ENCODE results near the gene MLN. TPM values are rescaled to one million over a fixed set of nuclear protein-coding genes. Genes with fewer than 3 reads are reported as not detected.

The MLN gene
- total RNA-seq, 1 donor from 2014 or later = not detected

- H3K27ac ChIP-seq (replicated peaks) = peak overlapping the region; percentile 98
- DNase-seq = no peak
Observed at GRCh38 chr6:33789550-33789895, 14.3 kb downstream of the MLN start.

GRCh38 chr6:33788694-33789549 is 14.9 kb downstream of the MLN start, which contains the start of gene LEMD2:
Gene LEMD2, minus strand, starts transcription at chr6:33789130. Its CDS starts 14 bp downstream, at chr6:33789116.
- no peak for TF ChIP-seq CTCF (IDR thresholded peaks at IDR 0.05; ENCODE audit: borderline replicate concordance)
- H3K4me1 ChIP-seq = peaks cover 54% of the 10 kb centered on the region
- H3K36me3 ChIP-seq = peaks cover 12% of the 10 kb centered on the region
- peak; percentile 95 for DNase-seq
- H3K9me3 ChIP-seq (replicated peaks) = no peaks in the 10 kb centered on the region
- intact Hi-C loops (cut with micrococcal nuclease) = no loop called here
- peaks cover 1% of the 10 kb centered on the region for H3K27me3 ChIP-seq (ENCODE audit: low read depth)
- peak within 1 kb of the TSS; percentile 94 for H3K4me3 ChIP-seq
- peak within 1 kb of the TSS; percentile 98 for H3K27ac ChIP-seq (replicated peaks)

More at GRCh38 chr6:33789550-33789895, 14.3 kb downstream of the MLN start:
- no peak for TF ChIP-seq CTCF (IDR thresholded peaks at IDR 0.05; ENCODE audit: borderline replicate concordance)
- no peaks in the 10 kb centered on the region for H3K9me3 ChIP-seq (replicated peaks)
- intact Hi-C loops (cut with micrococcal nuclease) = no loop called here
- H3K4me1 ChIP-seq = peaks cover 49% of the 10 kb centered on the region
- H3K4me3 ChIP-seq = peak overlapping the region; percentile 94
- peaks cover 7% of the 10 kb centered on the region for H3K27me3 ChIP-seq (ENCODE audit: low read depth)
- peaks cover 6% of the 10 kb centered on the region for H3K36me3 ChIP-seq

- Histone ChIP-seq H3K27ac (replicated peaks) (peak overlapping the region; percentile 98), H3K4me1 (peaks cover 60% of the 10 kb centered on the region), H3K4me3 (peak overlapping the region; percentile 94), H3K9me3 (replicated peaks) (no peaks in the 10 kb centered on the region), H3K27me3 (ENCODE audit: low read depth) (no peaks in the 10 kb centered on the region), H3K36me3 (peaks cover 20% of the 10 kb centered on the region)
- no peak for TF ChIP-seq CTCF (IDR thresholded peaks at IDR 0.05; ENCODE audit: borderline replicate concordance)
- DNase-seq = peak; percentile 77
- intact Hi-C loops (cut with micrococcal nuclease) = no loop called here
Observed at GRCh38 chr6:33787954-33788693, 15.7 kb downstream of the MLN start.

GRCh38 chr6:33787346-33787953 is 16.4 kb downstream of the MLN start:
- DNase-seq = no peak
- TF ChIP-seq CTCF (IDR thresholded peaks at IDR 0.05; ENCODE audit: borderline replicate concordance) = no peak
- H3K9me3 ChIP-seq (replicated peaks) = no peaks in the 10 kb centered on the region
- H3K36me3 ChIP-seq = peaks cover 27% of the 10 kb centered on the region
- peak overlapping the region; percentile 94 for H3K4me3 ChIP-seq
- intact Hi-C loops (cut with micrococcal nuclease) = no loop called here
- H3K27me3 ChIP-seq (ENCODE audit: low read depth) = no peaks in the 10 kb centered on the region
- H3K27ac ChIP-seq (replicated peaks) = peak overlapping the region; percentile 98
- H3K4me1 ChIP-seq = peaks cover 63% of the 10 kb centered on the region

- peak overlapping the region; percentile 94 for H3K4me3 ChIP-seq
- TF ChIP-seq CTCF (IDR thresholded peaks at IDR 0.05; ENCODE audit: borderline replicate concordance) = no peak
Observed at GRCh38 chr6:33786736-33787135, 17.1 kb downstream of the MLN start.

More at GRCh38 chr6:33786736-33787135, 17.1 kb downstream of the MLN start:
- intact Hi-C loops (cut with micrococcal nuclease) = no loop called here
- Histone ChIP-seq H3K27me3 (ENCODE audit: low read depth) (no peaks in the 10 kb centered on the region), H3K9me3 (replicated peaks) (no peaks in the 10 kb centered on the region), H3K27ac (replicated peaks) (peak overlapping the region; percentile 98), H3K36me3 (peaks cover 34% of the 10 kb centered on the region), H3K4me1 (peaks cover 70% of the 10 kb centered on the region)
- DNase-seq = no peak
